GM12892 (cell line): ENCODE data around the gene HIGD1C. TPM values are rescaled to one million over a fixed set of nuclear protein-coding genes. Genes with fewer than 3 reads are reported as not detected.
"Not testable (repeated sequence)": the region's sequence is repeated elsewhere in the genome, so short reads cannot be mapped to it uniquely, and the experiment has no call there.

Source experiments
- DNase-seq: peaks from one replicate; pipeline ENCODE4 v3.0.0; 2011; ENCODE audit not compliant: insufficient read length
- FAIRE-seq: peaks from 2 replicates; lab custom pipeline; 2011; peaks lifted over from hg19 to GRCh38; lab: Jason Lieb, UNC
- POLR2A ChIP-seq: IDR thresholded peaks from 2 replicates; pipeline ENCODE4 v1.6.1; 2011; ENCODE audit warnings: low read depth, low read length, control low read depth
- POLR2AphosphoS5 ChIP-seq: IDR thresholded peaks from 2 replicates; pipeline ENCODE4 v1.6.1; 2011; ENCODE audit warnings: low read depth, low read length, control low read depth
- TAF1 ChIP-seq: IDR thresholded peaks from 2 replicates; pipeline ENCODE4 v1.6.1; 2011; ENCODE audit warnings: low read depth, mild to moderate bottlenecking, control low read depth, low read length, borderline replicate concordance
- polyA plus RNA-seq: library from polyadenylated mRNA; unstranded; fragments of >200 nt; gene quantifications from one replicate; pipeline ENCODE4 v1.2.1, GENCODE V29; 2012; ENCODE audit warnings: missing spikeins, inconsistent platforms; ENCODE audit not compliant: missing spikeins

The HIGD1C gene
- not detected for polyA plus RNA-seq

GRCh38 chr12:50952510-50952909, at the start of gene HIGD1C:
Gene HIGD1C, plus strand, starts transcription at chr12:50952544. Its CDS starts 1,455 bp downstream, at chr12:50953999.
- TF ChIP-seq TAF1 (no peak), POLR2A (no peak), POLR2AphosphoS5 (no peak)
- no peak for DNase-seq
- no peak for FAIRE-seq

DNA sequence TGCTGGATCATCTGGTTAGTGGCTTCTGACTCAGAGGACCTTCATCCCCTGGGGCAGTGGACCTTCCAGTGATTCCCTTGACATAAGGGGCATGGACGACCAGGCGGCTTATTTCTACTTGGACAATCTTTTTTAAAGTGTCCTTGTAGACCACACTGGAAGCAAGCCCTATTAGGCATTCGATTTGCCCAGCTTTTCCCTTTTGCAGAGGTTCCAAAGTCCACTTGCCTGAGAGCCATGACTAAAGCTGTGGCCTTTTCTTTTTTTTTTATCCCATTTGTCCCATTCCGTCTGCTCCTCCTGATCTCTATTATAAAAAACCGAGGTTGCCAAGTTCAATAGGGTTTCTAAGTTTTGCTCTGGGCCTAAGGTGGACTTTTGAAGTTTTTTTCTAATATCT, 43.9 kb upstream of the HIGD1C start:
- FAIRE-seq: not testable (repeated sequence)

GRCh38 chr12:50912361-50912760, 40.0 kb upstream of the HIGD1C start:
- DNase-seq, FAIRE-seq: not testable (repeated sequence)

More for the DNA sequence above, 43.9 kb upstream of the HIGD1C start:
- DNase-seq: not testable (repeated sequence)

GRCh38 chr12:50913224-50913623, 39.1 kb upstream of the HIGD1C start:
- TF ChIP-seq TAF1 (no peak), POLR2AphosphoS5 (no peak), POLR2A (no peak)
- DNase-seq: no peak
- no peak for FAIRE-seq

GRCh38 chr12:50914872-50915484, 37.4 kb upstream of the HIGD1C start:
- FAIRE-seq (no peak), DNase-seq (no peak)
- TF ChIP-seq POLR2A (no peak), POLR2AphosphoS5 (no peak), TAF1 (no peak)

DNA sequence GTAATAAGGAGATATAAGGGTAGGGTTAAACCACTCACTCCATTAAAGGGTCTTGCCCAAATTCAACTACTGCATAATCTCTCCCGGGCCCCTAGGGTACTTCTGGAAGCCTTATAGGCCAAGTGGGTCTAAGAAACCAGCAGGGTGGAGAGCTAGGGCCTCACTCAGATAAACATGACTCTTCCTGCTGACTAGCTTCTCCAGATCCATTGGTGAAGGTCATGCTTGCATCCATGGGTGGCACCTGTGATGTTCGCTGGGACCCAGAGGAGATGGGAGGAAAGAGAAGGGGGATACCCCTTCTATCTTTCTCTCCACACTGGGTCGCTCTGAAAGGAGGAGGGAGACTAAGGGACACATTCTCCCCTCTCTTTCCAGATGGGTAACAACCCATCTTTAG, 36.1 kb upstream of the HIGD1C start:
- DNase-seq: no peak
- no peak for FAIRE-seq
- TF ChIP-seq POLR2A (no peak), TAF1 (no peak), POLR2AphosphoS5 (no peak)

DNA sequence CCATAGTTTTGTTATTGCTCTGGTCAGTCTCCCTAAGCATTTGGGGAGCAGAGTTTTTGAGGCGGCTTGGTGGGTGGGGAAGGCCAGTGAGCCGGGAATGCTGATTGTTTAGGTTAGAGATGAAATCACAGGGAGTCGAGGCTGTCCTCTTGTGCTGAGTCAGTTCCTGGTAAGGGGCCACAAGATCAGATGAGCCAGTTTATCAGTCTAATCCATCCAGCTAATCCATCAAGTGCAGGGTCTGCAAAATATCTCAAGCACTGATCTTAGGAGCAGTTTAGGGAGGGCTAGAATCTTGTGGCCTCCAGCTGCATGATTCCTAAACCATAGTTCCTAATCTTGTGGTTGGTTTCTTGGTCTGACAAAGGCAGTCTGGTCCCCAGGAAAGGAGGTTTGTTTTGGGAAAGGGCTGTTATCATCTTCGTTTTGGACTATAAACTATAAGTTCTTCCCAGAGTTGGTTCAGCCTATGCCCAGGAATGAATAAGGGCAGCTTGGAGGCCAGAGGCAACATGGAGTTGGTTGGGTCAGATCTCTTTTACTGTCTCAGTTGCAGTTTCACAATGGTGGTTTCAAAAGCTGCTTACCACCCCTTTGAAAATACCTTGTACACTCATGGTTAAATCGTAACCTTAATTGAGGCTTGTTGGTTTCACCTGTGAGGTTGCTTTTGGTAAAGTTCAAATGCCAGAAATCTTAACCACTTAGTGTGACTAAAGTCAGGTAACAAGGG, 33.6 kb upstream of the HIGD1C start:
- DNase-seq (no peak), FAIRE-seq (peak; percentile 87)
- TF ChIP-seq POLR2A (no peak), TAF1 (no peak), POLR2AphosphoS5 (no peak)

GRCh38 chr12:50922820-50923219, 29.5 kb upstream of the HIGD1C start:
- TF ChIP-seq POLR2A (no peak), POLR2AphosphoS5 (no peak), TAF1 (no peak)
- DNase-seq: no peak
- no peak for FAIRE-seq

DNA sequence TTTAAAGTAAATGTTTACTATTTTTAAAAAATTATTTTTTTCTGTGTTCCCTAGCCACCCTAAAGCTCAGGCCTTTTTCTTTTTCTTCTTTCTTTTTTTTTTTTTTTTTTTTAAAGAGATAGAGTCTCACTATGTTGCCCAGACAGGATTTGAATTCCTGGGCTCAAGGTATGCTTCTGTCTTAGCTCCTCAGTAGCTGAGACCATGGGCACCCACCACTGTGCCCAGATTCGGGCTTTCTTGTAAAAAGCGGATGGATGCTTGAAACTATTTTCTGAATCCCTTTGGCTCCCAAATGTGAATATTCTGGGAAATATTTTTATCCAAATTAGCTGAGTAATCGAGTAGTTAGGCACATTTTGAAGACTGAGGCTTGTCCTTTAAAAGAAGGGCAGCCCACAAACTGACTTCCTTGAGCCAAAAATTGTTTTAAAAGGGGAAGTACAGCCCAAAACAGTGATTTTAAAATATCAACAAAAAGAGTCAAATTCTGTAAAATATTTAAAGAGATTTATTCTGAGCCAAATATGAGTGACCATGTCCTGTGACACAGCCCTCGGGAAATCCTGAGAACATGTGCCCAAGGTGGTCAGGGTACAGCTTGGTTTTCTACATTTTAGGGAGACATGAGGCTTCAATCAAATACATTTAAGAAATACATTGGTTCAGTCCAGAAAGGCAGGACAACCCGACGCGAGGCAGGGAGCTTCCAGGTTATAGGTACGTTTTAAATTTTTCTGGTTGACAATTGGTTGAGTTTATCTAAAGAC, 28.8 kb upstream of the HIGD1C start:
- TF ChIP-seq POLR2AphosphoS5 (no peak), TAF1 (no peak), POLR2A (no peak)
- FAIRE-seq: no peak
- no peak for DNase-seq

DNA sequence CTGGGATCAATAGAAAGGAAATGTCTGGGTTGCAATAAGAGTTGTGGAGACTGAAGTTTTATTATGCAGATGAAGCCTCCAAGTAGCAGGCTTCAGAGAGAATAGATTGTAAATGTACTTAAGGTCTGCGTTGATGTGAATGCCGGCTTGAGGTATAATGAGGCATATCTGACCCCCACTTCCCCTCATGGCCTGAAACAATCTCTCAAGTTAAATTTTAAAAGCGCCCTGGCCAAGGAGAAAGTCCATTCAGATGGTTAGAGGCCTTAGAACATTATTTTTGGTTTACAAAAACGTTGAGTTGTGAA, 28.3 kb upstream of the HIGD1C start:
- DNase-seq (no peak), FAIRE-seq (peak; percentile 79)
- TF ChIP-seq POLR2A: no peak
- TF ChIP-seq TAF1: no peak
- no peak for TF ChIP-seq POLR2AphosphoS5

- DNase-seq (peak; percentile 33), FAIRE-seq (peak; percentile 17)
- TF ChIP-seq POLR2AphosphoS5: no peak
- no peak for TF ChIP-seq TAF1
- 0 out of 2 replicates have a peak, but pooled peaks have one; percentile 29 for TF ChIP-seq POLR2A
Observed at GRCh38 chr12:50924439-50925341, 27.7 kb upstream of the HIGD1C start.
